ENCODE results near the gene LRRFIP1.
A peak's percentile ranks its signal among the peaks of the same experiment; 100 is the strongest.
"Not testable (repeated sequence)": the region's sequence is repeated elsewhere in the genome, so short reads cannot be mapped to it uniquely, and the experiment has no call there.

LRRFIP1 gene

GRCh38 chr2:237732070-237732469 is 104.7 kb downstream of the LRRFIP1 start:
- no peak for DNase-seq

- no peak for DNase-seq
Observed at GRCh38 chr2:237732790-237733381, 105.5 kb downstream of the LRRFIP1 start.

GRCh38 chr2:237733677-237734300 is 106.4 kb downstream of the LRRFIP1 start:
- DNase-seq: no peak

GRCh38 chr2:237734905-237735623 is 107.7 kb downstream of the LRRFIP1 start:
- DNase-seq: no peak

GRCh38 chr2:237735798-237736197 is 108.4 kb downstream of the LRRFIP1 start:
- DNase-seq: no peak

GRCh38 chr2:237736783-237737182 is 109.4 kb downstream of the LRRFIP1 start:
- DNase-seq: no peak

GRCh38 chr2:237737196-237737865 is 109.9 kb downstream of the LRRFIP1 start:
- no peak for DNase-seq

- DNase-seq: no peak
Observed at GRCh38 chr2:237738255-237738654, 110.9 kb downstream of the LRRFIP1 start.

- no peak for DNase-seq
Observed at GRCh38 chr2:237739101-237739500, 111.7 kb downstream of the LRRFIP1 start.

GRCh38 chr2:237742191-237742590 is 114.8 kb downstream of the LRRFIP1 start:
- no peak for DNase-seq

- no peak for DNase-seq
Observed at GRCh38 chr2:237742614-237743013, 115.2 kb downstream of the LRRFIP1 start.

- no peak for DNase-seq
Observed at GRCh38 chr2:237743024-237743423, 115.6 kb downstream of the LRRFIP1 start.

- no peak for DNase-seq
Observed at GRCh38 chr2:237743561-237744269, 116.3 kb downstream of the LRRFIP1 start.

- DNase-seq: no peak
Observed at GRCh38 chr2:237744270-237744612, 116.9 kb downstream of the LRRFIP1 start.

- peak; percentile 78 for DNase-seq
Observed at GRCh38 chr2:237744613-237745249, 117.3 kb downstream of the LRRFIP1 start.

GRCh38 chr2:237745250-237745613 is 117.8 kb downstream of the LRRFIP1 start:
- DNase-seq: no peak

- no peak for DNase-seq
Observed at GRCh38 chr2:237746302-237747080, 119.1 kb downstream of the LRRFIP1 start.

- no peak for DNase-seq
Observed at GRCh38 chr2:237747189-237747588, 119.8 kb downstream of the LRRFIP1 start.

- no peak for DNase-seq
Observed at GRCh38 chr2:237749002-237749401, 121.6 kb downstream of the LRRFIP1 start.

- no peak for DNase-seq
Observed at GRCh38 chr2:237749961-237750360, 122.6 kb downstream of the LRRFIP1 start.

- not testable (repeated sequence) for DNase-seq
Observed at GRCh38 chr2:237750441-237750840, 123.1 kb downstream of the LRRFIP1 start.

- DNase-seq: no peak
Observed at GRCh38 chr2:237752761-237753165, 125.4 kb downstream of the LRRFIP1 start.

All from activated gamma-delta T cell treated with Interleukin-2 at 50 U/mL for 16 hours (primary cell).